OCI-LY7 (cell line): ENCODE results near the gene CYP46A1.

ENCODE experiments used
- EZH2phosphoT487 ChIP-seq: fragments of 200-600 bp; sonication (generic); IDR thresholded peaks from 2 replicates; pipeline ENCODE4 v1.6.1; 2018; ENCODE audit warnings: low read depth, borderline replicate concordance, mild to moderate bottlenecking, mixed run types, antibody characterized with exemption, low read length, moderate library complexity, mixed read lengths
- TF ChIP-seq, protein P1 (sequence below): fragments of 200-600 bp; sonication (generic); conservative IDR thresholded peaks from 2 replicates; pipeline ENCODE4 v1.5.1; 2014; ENCODE audit warnings: mild to moderate bottlenecking, antibody characterized with exemption, low read length, moderate library complexity, mixed read lengths

DNA sequence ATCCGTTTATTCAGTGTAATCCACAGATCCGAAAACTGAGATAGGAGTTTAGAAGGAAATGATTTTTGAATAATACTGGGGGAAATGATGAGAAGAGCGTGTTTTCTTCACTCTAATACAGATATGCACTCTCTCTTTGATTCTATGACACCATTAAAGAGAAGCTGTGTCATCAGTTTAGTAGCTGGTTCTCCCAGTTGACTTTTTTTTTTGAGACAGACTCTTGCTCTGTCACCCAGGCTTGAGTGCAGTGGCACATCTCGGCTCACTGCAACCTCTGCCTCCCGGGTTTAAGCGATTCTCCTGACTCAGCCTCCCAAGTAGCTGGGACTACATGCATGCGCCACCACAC is 60.8 kb downstream of the CYP46A1 start:
- TF ChIP-seq, protein P1, sequence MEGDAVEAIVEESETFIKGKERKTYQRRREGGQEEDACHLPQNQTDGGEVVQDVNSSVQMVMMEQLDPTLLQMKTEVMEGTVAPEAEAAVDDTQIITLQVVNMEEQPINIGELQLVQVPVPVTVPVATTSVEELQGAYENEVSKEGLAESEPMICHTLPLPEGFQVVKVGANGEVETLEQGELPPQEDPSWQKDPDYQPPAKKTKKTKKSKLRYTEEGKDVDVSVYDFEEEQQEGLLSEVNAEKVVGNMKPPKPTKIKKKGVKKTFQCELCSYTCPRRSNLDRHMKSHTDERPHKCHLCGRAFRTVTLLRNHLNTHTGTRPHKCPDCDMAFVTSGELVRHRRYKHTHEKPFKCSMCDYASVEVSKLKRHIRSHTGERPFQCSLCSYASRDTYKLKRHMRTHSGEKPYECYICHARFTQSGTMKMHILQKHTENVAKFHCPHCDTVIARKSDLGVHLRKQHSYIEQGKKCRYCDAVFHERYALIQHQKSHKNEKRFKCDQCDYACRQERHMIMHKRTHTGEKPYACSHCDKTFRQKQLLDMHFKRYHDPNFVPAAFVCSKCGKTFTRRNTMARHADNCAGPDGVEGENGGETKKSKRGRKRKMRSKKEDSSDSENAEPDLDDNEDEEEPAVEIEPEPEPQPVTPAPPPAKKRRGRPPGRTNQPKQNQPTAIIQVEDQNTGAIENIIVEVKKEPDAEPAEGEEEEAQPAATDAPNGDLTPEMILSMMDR, result no peak
- TF ChIP-seq EZH2phosphoT487, result no peak
